GM23338 (cell line): Measurements from ENCODE around the gene GPC2. TPM values are rescaled to one million over a fixed set of nuclear protein-coding genes. Genes with fewer than 3 reads are reported as not detected.

Experiments used
- EZH2 ChIP-seq: fragments of 200-600 bp; sonication (generic); IDR thresholded peaks from one replicate; pipeline ENCODE4 v1.8.0; 2017; ENCODE audit warnings: antibody characterized with exemption, mild to moderate bottlenecking, low read depth; ENCODE audit not compliant: unreplicated experiment
- POLR2AphosphoS5 ChIP-seq: IDR thresholded peaks from 2 replicates; pipeline ENCODE4 v1.6.1; 2016; ENCODE audit warnings: antibody characterized with exemption, low read depth
- polyA plus RNA-seq: library from polyadenylated mRNA; unstranded; fragments of >200 nt; fragmentation: Nextera tagmentation; extraction: Ambion mirVana; gene quantifications from 2 replicates; pipeline ENCODE4 v1.2.1, GENCODE V29; 2016
- total RNA-seq: library from RNA; depleted of rRNA; stranded (reverse); fragments of >200 nt; shearing (Covaris generic); gene quantifications from 2 replicates; pipeline ENCODE4 v1.2.3, GENCODE V29; 2014
- TF ChIP-seq, protein P1 (sequence below): fragments of 250-450 bp; sonication (Bioruptor Pico); IDR thresholded peaks from 2 replicates; pipeline ENCODE4 v1.5.0; 2020; ENCODE audit warnings: mild to moderate bottlenecking, moderate library complexity
- TF ChIP-seq, protein P2 (sequence below), 2 experiments: fragments of 200-600 bp in 1 of 2; sonication (generic) in 1 of 2; conservative IDR thresholded peaks; 2 replicates each; pipeline versions ENCODE4 v1.5.1 to v1.6.1; 2016 to 2017; ENCODE audit warnings: antibody characterized with exemption in 2 of 2, low read depth in 2 of 2, mild to moderate bottlenecking in 2 of 2, moderate library complexity in 1 of 2

Gene GPC2
- total and polyA plus RNA-seq, 2 experiments from 2014 or later, result 10.7 to 48.8 TPM

DNA sequence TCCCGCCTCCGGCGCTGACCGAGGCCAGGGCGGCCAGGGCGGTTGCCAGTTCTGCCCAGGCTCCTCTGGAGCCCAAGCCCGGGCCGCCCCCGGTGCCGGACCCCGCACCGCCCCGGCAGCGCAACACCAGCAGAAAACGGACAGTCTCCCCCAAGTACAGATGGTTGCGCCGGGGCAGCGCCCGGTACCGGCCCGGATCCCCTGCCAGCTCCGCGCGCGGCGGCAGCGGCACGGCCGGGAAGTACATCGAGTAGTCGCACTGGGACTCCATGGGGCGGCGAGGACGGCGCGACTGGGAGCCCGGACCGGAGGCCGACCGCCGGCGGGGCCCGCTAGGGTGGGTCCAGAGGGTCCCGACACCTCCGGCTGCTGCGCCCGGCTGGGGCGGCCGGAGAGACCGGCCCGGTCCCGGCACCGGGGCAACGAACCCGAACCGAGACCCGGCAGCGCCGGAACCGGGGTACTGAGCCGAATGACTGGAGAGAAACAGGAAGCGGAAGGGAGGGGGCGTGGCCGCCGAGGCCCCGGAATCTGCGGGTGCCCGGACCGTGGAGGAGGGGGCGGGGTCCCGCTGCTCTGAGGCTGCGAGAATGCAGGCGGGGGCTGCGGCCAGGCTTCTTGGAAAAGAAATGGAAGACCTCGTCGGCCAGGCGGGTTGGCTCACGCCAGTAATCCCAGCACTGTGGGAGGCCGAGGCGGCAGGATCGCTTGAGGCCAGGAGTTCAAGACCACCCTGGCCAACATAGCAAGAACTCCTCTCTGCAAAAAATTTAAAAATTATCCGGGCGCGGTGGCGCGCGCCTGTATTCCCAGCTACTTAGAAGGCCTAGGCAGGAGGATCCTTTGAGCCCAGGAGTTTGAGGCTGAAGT, 18.7 kb downstream of the GPC2 start, which contains the start of gene TRAPPC14 (continued):
- TF ChIP-seq, protein P1, sequence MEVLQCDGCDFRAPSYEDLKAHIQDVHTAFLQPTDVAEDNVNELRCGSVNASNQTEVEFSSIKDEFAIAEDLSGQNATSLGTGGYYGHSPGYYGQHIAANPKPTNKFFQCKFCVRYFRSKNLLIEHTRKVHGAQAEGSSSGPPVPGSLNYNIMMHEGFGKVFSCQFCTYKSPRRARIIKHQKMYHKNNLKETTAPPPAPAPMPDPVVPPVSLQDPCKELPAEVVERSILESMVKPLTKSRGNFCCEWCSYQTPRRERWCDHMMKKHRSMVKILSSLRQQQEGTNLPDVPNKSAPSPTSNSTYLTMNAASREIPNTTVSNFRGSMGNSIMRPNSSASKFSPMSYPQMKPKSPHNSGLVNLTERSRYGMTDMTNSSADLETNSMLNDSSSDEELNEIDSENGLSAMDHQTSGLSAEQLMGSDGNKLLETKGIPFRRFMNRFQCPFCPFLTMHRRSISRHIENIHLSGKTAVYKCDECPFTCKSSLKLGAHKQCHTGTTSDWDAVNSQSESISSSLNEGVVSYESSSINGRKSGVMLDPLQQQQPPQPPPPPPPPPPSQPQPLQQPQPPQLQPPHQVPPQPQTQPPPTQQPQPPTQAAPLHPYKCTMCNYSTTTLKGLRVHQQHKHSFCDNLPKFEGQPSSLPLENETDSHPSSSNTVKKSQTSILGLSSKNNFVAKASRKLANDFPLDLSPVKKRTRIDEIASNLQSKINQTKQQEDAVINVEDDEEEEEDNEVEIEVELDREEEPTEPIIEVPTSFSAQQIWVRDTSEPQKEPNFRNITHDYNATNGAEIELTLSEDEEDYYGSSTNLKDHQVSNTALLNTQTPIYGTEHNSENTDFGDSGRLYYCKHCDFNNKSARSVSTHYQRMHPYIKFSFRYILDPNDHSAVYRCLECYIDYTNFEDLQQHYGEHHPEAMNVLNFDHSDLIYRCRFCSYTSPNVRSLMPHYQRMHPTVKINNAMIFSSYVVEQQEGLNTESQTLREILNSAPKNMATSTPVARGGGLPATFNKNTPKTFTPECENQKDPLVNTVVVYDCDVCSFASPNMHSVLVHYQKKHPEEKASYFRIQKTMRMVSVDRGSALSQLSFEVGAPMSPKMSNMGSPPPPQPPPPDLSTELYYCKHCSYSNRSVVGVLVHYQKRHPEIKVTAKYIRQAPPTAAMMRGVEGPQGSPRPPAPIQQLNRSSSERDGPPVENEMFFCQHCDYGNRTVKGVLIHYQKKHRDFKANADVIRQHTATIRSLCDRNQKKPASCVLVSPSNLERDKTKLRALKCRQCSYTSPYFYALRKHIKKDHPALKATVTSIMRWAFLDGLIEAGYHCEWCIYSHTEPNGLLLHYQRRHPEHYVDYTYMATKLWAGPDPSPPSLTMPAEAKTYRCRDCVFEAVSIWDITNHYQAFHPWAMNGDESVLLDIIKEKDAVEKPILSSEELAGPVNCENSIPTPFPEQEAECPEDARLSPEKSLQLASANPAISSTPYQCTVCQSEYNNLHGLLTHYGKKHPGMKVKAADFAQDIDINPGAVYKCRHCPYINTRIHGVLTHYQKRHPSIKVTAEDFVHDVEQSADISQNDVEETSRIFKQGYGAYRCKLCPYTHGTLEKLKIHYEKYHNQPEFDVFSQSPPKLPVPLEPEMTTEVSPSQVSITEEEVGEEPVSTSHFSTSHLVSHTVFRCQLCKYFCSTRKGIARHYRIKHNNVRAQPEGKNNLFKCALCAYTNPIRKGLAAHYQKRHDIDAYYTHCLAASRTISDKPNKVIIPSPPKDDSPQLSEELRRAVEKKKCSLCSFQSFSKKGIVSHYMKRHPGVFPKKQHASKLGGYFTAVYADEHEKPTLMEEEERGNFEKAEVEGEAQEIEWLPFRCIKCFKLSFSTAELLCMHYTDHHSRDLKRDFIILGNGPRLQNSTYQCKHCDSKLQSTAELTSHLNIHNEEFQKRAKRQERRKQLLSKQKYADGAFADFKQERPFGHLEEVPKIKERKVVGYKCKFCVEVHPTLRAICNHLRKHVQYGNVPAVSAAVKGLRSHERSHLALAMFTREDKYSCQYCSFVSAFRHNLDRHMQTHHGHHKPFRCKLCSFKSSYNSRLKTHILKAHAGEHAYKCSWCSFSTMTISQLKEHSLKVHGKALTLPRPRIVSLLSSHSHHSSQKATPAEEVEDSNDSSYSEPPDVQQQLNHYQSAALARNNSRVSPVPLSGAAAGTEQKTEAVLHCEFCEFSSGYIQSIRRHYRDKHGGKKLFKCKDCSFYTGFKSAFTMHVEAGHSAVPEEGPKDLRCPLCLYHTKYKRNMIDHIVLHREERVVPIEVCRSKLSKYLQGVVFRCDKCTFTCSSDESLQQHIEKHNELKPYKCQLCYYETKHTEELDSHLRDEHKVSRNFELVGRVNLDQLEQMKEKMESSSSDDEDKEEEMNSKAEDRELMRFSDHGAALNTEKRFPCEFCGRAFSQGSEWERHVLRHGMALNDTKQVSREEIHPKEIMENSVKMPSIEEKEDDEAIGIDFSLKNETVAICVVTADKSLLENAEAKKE, result no peak
- TF ChIP-seq EZH2 (no peak), POLR2AphosphoS5 (peak; percentile 85)
- TF ChIP-seq, protein P2, sequence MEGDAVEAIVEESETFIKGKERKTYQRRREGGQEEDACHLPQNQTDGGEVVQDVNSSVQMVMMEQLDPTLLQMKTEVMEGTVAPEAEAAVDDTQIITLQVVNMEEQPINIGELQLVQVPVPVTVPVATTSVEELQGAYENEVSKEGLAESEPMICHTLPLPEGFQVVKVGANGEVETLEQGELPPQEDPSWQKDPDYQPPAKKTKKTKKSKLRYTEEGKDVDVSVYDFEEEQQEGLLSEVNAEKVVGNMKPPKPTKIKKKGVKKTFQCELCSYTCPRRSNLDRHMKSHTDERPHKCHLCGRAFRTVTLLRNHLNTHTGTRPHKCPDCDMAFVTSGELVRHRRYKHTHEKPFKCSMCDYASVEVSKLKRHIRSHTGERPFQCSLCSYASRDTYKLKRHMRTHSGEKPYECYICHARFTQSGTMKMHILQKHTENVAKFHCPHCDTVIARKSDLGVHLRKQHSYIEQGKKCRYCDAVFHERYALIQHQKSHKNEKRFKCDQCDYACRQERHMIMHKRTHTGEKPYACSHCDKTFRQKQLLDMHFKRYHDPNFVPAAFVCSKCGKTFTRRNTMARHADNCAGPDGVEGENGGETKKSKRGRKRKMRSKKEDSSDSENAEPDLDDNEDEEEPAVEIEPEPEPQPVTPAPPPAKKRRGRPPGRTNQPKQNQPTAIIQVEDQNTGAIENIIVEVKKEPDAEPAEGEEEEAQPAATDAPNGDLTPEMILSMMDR (conservative IDR thresholded peaks at IDR 0.05; ENCODE audit: low read depth in 2 of 2), result no peak
